Measurements from ENCODE around the gene PLAGL1.
"Not testable (repeated sequence)": the region's sequence is repeated elsewhere in the genome, so short reads cannot be mapped to it uniquely, and the experiment has no call there.

Gene PLAGL1

DNA sequence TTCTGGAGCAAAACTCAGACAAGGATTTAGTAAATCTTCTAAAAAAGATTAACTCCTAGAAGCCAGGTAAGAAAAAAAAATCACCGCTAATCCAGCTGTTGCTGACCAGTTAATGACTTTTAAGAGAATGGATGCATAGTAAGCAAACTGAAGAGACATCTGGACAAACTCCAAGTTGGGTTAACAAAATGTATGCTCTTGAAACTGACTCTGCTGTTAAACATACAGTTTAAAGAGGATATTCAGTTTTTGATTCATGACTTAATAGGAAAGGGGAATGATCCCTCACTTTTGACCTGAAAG, 70.4 kb downstream of the PLAGL1 start:
- Histone ChIP-seq H3K27me3 (ENCODE audit: control insufficient read depth, insufficient read depth, low read length, poor library complexity, severe bottlenecking) (no peaks in the 10 kb centered on the region), H3K4me3 (ENCODE audit: insufficient read depth, low read depth, low read length) (no peak overlapping the region), H3K36me3 (ENCODE audit: control insufficient read depth, insufficient read depth, low read length) (no peaks in the 10 kb centered on the region), H3K4me1 (ENCODE audit: control insufficient read depth, insufficient read depth, low read length) (peaks cover 8% of the 10 kb centered on the region), H3K27ac (ENCODE audit: insufficient read depth, low read depth, low read length, poor library complexity, severe bottlenecking) (no peak overlapping the region), H3K9me3 (ENCODE audit: control insufficient read depth, low read length) (no peaks in the 10 kb centered on the region)
- WGBS, 2 experiments, result 75 to 95% methylated on average over 1 of the region's 1 CpG

GRCh38 chr6:143936778-143937667, 71.0 kb downstream of the PLAGL1 start:
- Histone ChIP-seq H3K27ac (ENCODE audit: insufficient read depth, low read depth, low read length, poor library complexity, severe bottlenecking) (no peak overlapping the region), H3K9me3 (ENCODE audit: control insufficient read depth, low read length) (no peaks in the 10 kb centered on the region), H3K4me1 (ENCODE audit: control insufficient read depth, insufficient read depth, low read length) (peaks cover 8% of the 10 kb centered on the region), H3K4me3 (ENCODE audit: insufficient read depth, low read depth, low read length) (no peak overlapping the region), H3K36me3 (ENCODE audit: control insufficient read depth, insufficient read depth, low read length) (no peaks in the 10 kb centered on the region), H3K27me3 (ENCODE audit: control insufficient read depth, insufficient read depth, low read length, poor library complexity, severe bottlenecking) (no peaks in the 10 kb centered on the region)
- 50 to 52% methylated on average over 5 of the region's 5 CpGs for WGBS, 2 experiments

- no peaks in the 10 kb centered on the region for H3K9me3 ChIP-seq (ENCODE audit: control insufficient read depth, low read length)
- H3K27me3 ChIP-seq (ENCODE audit: control insufficient read depth, insufficient read depth, low read length, poor library complexity, severe bottlenecking), result no peaks in the 10 kb centered on the region
- no peaks in the 10 kb centered on the region for H3K36me3 ChIP-seq (ENCODE audit: control insufficient read depth, insufficient read depth, low read length)
- no peak overlapping the region for H3K4me3 ChIP-seq (ENCODE audit: insufficient read depth, low read depth, low read length)
- 95 to 97% methylated on average over 3 of the region's 3 CpGs for WGBS, 2 experiments
- H3K27ac ChIP-seq (ENCODE audit: insufficient read depth, low read depth, low read length, poor library complexity, severe bottlenecking), result no peak overlapping the region
- peaks cover 8% of the 10 kb centered on the region for H3K4me1 ChIP-seq (ENCODE audit: control insufficient read depth, insufficient read depth, low read length)
These were observed 71.7 kb downstream of the PLAGL1 start for GRCh38 chr6:143936347-143936746.

GRCh38 chr6:143934867-143935266, 73.2 kb downstream of the PLAGL1 start:
- WGBS, 2 experiments, result 94 to 98% methylated on average over 4 of the region's 4 CpGs

GRCh38 chr6:143934331-143934730, 73.7 kb downstream of the PLAGL1 start:
- no peak overlapping the region for H3K4me3 ChIP-seq (ENCODE audit: insufficient read depth, low read depth, low read length)
- no peaks in the 10 kb centered on the region for H3K9me3 ChIP-seq (ENCODE audit: control insufficient read depth, low read length)
- WGBS, 2 experiments, result 96 to 98% methylated on average over 1 of the region's 1 CpG
- peaks cover 8% of the 10 kb centered on the region for H3K4me1 ChIP-seq (ENCODE audit: control insufficient read depth, insufficient read depth, low read length)
- no peak overlapping the region for H3K27ac ChIP-seq (ENCODE audit: insufficient read depth, low read depth, low read length, poor library complexity, severe bottlenecking)
- no peaks in the 10 kb centered on the region for H3K27me3 ChIP-seq (ENCODE audit: control insufficient read depth, insufficient read depth, low read length, poor library complexity, severe bottlenecking)
- no peaks in the 10 kb centered on the region for H3K36me3 ChIP-seq (ENCODE audit: control insufficient read depth, insufficient read depth, low read length)

More at GRCh38 chr6:143934867-143935266, 73.2 kb downstream of the PLAGL1 start:
- no peak overlapping the region for H3K27ac ChIP-seq (ENCODE audit: insufficient read depth, low read depth, low read length, poor library complexity, severe bottlenecking)
- no peaks in the 10 kb centered on the region for H3K36me3 ChIP-seq (ENCODE audit: control insufficient read depth, insufficient read depth, low read length)
- no peaks in the 10 kb centered on the region for H3K9me3 ChIP-seq (ENCODE audit: control insufficient read depth, low read length)
- peaks cover 8% of the 10 kb centered on the region for H3K4me1 ChIP-seq (ENCODE audit: control insufficient read depth, insufficient read depth, low read length)
- H3K27me3 ChIP-seq (ENCODE audit: control insufficient read depth, insufficient read depth, low read length, poor library complexity, severe bottlenecking), result no peaks in the 10 kb centered on the region
- no peak overlapping the region for H3K4me3 ChIP-seq (ENCODE audit: insufficient read depth, low read depth, low read length)

DNA sequence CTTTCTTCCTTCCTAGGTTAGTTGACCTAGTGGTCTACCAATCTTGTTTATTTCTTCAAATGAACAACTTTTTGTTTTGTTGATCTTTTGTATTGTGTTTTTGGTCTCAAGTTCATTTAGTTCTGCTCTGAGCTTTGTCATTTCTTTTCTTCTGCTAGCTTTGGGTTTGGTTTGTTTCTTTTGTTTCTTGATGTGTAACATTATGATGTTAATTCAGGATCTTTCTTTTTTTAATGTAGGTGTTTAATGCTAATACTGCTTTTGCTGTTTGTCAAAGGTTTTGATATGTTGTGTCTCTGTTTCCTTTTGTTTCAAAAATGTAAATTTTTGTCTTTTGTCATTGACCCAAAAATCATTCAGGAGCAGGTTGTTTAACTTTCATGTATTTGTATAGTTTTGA, 78.1 kb downstream of the PLAGL1 start:
- Histone ChIP-seq H3K27ac (ENCODE audit: insufficient read depth, low read depth, low read length, poor library complexity, severe bottlenecking) (no peak overlapping the region), H3K4me1 (ENCODE audit: control insufficient read depth, insufficient read depth, low read length) (no peaks in the 10 kb centered on the region), H3K36me3 (ENCODE audit: control insufficient read depth, insufficient read depth, low read length) (no peaks in the 10 kb centered on the region), H3K27me3 (ENCODE audit: control insufficient read depth, insufficient read depth, low read length, poor library complexity, severe bottlenecking) (no peaks in the 10 kb centered on the region), H3K9me3 (ENCODE audit: control insufficient read depth, low read length) (no peaks in the 10 kb centered on the region), H3K4me3 (ENCODE audit: insufficient read depth, low read depth, low read length) (no peak overlapping the region)

- H3K4me3 ChIP-seq (ENCODE audit: insufficient read depth, low read depth, low read length), result no peak overlapping the region
- H3K36me3 ChIP-seq (ENCODE audit: control insufficient read depth, insufficient read depth, low read length), result no peaks in the 10 kb centered on the region
- no peak overlapping the region for H3K27ac ChIP-seq (ENCODE audit: insufficient read depth, low read depth, low read length, poor library complexity, severe bottlenecking)
- 100% methylated on average over 1 of the region's 1 CpG for WGBS, 2 experiments
- no peaks in the 10 kb centered on the region for H3K4me1 ChIP-seq (ENCODE audit: control insufficient read depth, insufficient read depth, low read length)
- no peaks in the 10 kb centered on the region for H3K27me3 ChIP-seq (ENCODE audit: control insufficient read depth, insufficient read depth, low read length, poor library complexity, severe bottlenecking)
- no peaks in the 10 kb centered on the region for H3K9me3 ChIP-seq (ENCODE audit: control insufficient read depth, low read length)
These were observed 79.2 kb downstream of the PLAGL1 start for GRCh38 chr6:143928853-143929252.

DNA sequence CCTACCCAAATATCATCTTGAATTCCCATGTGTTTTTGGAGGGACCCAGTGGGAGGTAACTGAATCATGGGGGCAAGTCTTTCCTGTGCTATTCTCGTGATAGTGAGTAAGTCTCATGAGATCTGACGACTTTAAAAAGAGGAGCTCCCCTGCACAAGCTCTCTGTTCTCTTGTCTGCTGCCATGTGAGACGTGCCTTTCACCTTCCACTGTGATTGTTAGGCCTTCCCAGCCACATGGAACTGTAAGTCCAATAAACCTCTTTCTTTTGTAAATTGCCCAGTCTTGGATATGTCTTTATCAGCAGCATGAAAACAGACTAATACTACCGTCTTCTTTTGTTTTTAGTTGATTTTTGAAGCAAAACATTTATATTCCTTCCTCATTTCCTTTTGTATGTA, 91.0 kb downstream of the PLAGL1 start:
- H3K36me3 ChIP-seq (ENCODE audit: control insufficient read depth, insufficient read depth, low read length); H3K4me1 ChIP-seq (ENCODE audit: control insufficient read depth, insufficient read depth, low read length); H3K4me3 ChIP-seq (ENCODE audit: insufficient read depth, low read depth, low read length); H3K27ac ChIP-seq (ENCODE audit: insufficient read depth, low read depth, low read length, poor library complexity, severe bottlenecking); H3K9me3 ChIP-seq (ENCODE audit: control insufficient read depth, low read length); H3K27me3 ChIP-seq (ENCODE audit: control insufficient read depth, insufficient read depth, low read length, poor library complexity, severe bottlenecking): not testable (repeated sequence)
- WGBS, 2 experiments, result 87 to 91% methylated on average over 4 of the region's 4 CpGs

GRCh38 chr6:143912671-143913070, 95.4 kb downstream of the PLAGL1 start:
- no peaks in the 10 kb centered on the region for H3K9me3 ChIP-seq (ENCODE audit: control insufficient read depth, low read length)
- H3K36me3 ChIP-seq (ENCODE audit: control insufficient read depth, insufficient read depth, low read length), result no peaks in the 10 kb centered on the region
- H3K4me1 ChIP-seq (ENCODE audit: control insufficient read depth, insufficient read depth, low read length), result no peaks in the 10 kb centered on the region
- H3K27ac ChIP-seq (ENCODE audit: insufficient read depth, low read depth, low read length, poor library complexity, severe bottlenecking), result no peak overlapping the region
- no peak overlapping the region for H3K4me3 ChIP-seq (ENCODE audit: insufficient read depth, low read depth, low read length)
- H3K27me3 ChIP-seq (ENCODE audit: control insufficient read depth, insufficient read depth, low read length, poor library complexity, severe bottlenecking), result no peaks in the 10 kb centered on the region
- 95% methylated on average over 1 of the region's 1 CpG for WGBS, 2 experiments

GRCh38 chr6:143911028-143911427, 97.0 kb downstream of the PLAGL1 start:
- Histone ChIP-seq H3K9me3 (ENCODE audit: control insufficient read depth, low read length) (no peaks in the 10 kb centered on the region), H3K4me1 (ENCODE audit: control insufficient read depth, insufficient read depth, low read length) (no peaks in the 10 kb centered on the region), H3K36me3 (ENCODE audit: control insufficient read depth, insufficient read depth, low read length) (no peaks in the 10 kb centered on the region), H3K27ac (ENCODE audit: insufficient read depth, low read depth, low read length, poor library complexity, severe bottlenecking) (no peak overlapping the region), H3K27me3 (ENCODE audit: control insufficient read depth, insufficient read depth, low read length, poor library complexity, severe bottlenecking) (no peaks in the 10 kb centered on the region), H3K4me3 (ENCODE audit: insufficient read depth, low read depth, low read length) (no peak overlapping the region)
- 83 to 91% methylated on average over 1 of the region's 1 CpG for WGBS, 2 experiments

All from ectodermal cell (in vitro differentiated cells).